CD4-positive, alpha-beta T cell treated with Interleukin-17A for 1 hour (primary cell): ENCODE results near the gene CMYA5.
A peak's percentile ranks its signal among the peaks of the same experiment; 100 is the strongest.
"Not testable (repeated sequence)": the region's sequence is repeated elsewhere in the genome, so short reads cannot be mapped to it uniquely, and the experiment has no call there.

Experiments
- DNase-seq: peaks from one replicate; pipeline ENCODE4 v3.0.0-alpha.2; 2020

CMYA5 gene

DNA sequence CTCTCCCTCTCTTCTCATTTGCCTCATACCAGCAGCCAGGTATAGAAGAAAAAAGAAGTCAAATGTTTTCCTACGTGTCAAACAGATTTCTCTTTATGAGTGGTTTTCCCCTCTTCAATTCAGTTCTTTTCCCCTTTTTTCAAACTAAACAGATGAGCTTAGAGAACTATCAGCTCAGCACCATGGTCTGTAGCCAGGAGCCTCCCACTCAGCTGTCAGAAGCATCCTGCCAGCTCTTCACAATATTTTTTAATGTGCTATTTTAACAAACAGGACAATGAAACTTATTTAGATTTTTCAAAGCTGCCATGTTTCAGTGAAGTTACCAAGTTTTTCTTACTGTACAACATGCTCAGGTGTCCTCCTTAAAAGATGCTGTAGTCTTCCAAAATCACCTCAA, 63.5 kb downstream of the CMYA5 start:
- DNase-seq, result no peak

DNA sequence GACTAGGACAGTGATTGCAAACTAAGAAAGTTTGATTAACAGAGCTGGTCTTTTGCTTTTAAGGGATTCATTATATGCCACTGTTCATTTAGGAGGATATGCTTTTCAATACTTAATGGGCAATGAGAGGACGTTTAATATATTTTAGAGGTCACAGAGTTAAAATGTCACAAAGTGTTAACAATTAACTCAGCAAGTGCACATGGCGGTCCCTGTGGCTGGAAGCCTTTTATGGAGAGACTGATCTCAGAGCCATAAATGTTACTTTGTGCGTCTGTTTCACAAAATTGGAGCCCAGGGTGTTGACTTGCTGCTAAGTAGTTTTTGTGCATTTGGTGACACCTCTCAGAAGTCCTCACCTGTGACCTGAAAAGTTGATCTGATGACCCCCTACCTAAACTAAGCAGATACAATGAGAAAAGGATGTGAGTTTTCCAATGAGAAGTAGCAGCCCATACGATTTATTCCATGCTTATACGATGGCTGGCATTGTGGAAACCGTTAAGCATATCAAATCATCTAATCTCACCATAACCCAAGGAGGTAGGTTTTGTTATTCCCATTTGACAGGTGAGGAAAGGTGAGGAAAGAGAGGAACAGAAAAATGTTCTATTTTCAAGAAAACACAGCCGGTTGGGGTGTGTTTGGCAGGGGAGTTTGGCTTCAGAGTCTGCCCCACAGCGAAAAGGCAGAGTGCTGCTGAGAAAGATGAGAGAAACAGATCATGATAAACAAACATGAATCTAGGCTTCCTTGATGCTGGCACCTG, 64.4 kb downstream of the CMYA5 start:
- no peak for DNase-seq

GRCh38 chr5:79754865-79755555, 65.4 kb downstream of the CMYA5 start:
- DNase-seq, result no peak

- DNase-seq, result no peak
These were observed 66.4 kb downstream of the CMYA5 start for GRCh38 chr5:79756076-79756475.

GRCh38 chr5:79759436-79759835, 69.8 kb downstream of the CMYA5 start:
- no peak for DNase-seq

GRCh38 chr5:79759848-79760247, 70.2 kb downstream of the CMYA5 start:
- DNase-seq, result no peak

DNA sequence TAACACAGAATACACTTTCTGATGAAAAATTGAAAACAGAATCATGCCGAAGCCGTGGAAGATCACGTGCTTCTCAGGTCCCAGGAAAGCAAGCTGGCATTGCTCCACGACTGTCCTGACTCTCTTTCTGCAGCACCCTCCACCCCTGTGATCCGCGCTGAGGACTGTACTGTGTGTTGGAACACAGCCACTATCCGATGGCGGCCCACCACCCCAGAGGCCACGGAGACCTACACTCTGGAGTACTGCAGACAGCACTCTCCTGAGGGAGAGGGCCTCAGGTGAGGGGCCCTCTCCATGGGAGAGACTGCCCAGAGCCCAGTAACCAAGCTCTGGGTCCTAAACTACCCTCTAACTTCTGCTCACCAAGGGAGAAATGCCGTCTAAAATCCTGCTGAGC, 73.3 kb downstream of the CMYA5 start:
- no peak for DNase-seq

DNA sequence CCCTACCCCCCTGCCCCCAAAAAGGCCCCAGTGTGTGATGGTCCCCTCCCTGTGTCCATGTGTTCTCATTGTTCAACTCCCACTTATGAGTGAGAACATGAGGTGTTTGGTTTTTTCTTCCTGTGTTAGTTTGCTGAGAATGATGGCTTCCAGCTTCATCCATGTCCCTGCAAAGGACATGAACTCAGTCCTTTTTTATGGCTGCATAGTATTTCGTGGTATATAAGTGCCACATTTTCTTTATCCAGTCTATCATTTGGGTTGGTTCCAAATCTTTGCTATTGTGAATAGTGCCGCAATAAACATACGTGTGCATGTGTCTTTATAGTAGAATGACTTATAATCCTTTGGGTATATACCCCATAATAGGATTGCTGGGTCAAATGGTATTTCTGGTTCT, 74.5 kb downstream of the CMYA5 start:
- DNase-seq, result not testable (repeated sequence)

DNA sequence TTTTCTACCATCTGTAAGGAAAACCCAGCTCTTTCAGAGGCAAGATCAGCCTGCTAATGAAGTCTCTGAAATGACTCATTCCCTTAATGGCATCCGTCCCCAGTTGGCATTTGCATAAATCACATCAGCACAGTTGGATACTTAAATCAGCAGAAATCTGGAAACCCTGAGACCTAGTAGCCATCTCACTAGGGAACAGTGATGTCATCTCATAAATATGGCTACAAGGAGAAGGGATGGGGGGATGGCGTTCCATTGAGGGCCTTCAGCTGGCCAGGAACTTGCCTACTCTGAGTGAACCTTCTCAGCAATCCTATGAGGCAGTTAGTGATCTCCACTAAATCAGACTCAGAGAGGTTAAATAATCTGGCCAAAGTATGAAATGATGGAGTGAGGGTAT, 81.8 kb downstream of the CMYA5 start:
- no peak for DNase-seq

GRCh38 chr5:79772651-79773050, 83.0 kb downstream of the CMYA5 start:
- no peak for DNase-seq

DNA sequence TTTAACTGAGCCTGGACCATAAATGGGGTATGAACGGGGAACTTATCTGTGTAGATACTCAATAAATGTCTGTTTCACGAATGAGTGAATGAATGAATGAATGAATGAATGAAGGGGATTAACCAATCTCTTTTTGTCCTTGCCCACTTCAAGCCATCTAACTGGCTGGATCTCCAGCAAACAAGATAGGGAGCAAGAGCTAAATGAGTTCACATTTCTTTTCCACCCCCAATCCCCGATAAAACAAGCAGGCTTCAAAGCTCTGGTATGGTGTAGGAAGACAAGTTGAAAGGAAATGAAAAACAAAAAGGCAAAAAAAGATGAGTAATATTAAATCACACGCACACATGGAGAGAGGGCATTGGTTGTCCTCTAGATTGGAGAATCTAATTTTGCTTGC, 84.0 kb downstream of the CMYA5 start:
- no peak for DNase-seq

DNA sequence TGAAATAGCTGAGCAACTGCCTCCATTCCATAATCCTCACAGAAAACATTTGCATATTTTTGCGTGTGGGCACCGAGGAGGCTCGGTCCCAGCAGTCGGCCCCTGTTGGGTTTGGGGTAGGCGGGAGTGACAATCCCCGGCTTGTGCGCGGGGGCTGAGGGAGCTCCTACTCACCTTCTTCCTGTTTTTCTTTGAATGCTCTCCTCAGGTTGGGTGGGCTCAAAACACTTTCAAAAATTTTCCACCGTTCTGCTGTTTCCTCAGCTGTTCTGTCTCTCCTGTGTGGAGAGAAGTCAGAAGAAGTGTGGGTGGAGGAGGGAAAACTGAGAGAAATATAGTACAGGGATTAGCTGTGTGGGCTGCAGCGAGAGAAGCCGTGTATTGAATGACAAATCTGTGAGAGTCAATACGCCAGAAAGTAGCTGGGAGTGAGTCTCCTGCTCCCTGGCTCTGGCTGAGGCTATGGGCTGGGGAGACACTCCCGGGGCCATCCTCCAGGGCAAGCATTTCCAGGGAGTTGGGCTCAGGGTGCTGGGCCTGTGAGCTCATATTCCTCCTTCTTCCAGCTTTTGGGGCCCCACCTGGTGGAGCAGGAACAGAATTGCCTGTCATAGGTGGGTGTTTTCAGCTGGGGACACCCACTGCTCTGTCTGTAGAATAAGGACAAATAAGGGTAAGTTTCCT, 84.7 kb downstream of the CMYA5 start:
- peak; percentile 2 for DNase-seq

GRCh38 chr5:79774855-79775237, 85.2 kb downstream of the CMYA5 start:
- DNase-seq, result no peak

DNA sequence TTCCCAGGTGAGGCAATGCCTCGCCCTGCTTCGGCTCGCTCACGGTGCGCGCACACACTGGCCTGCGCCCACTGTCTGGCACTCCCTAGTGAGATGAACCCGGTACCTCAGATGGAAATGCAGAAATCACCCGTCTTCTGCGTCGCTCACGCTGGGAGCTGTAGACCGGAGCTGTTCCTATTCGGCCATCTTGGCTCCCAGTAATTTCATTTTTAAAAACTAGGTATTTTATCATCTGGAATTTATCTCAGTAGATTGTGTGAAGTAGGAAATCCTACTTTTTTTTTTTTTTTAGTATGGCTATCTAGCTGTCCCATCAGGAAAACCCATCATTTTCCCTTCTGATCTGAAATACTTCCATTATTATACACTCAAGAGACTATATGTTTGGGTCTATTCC, 95.1 kb downstream of the CMYA5 start:
- DNase-seq, result not testable (repeated sequence)

DNA sequence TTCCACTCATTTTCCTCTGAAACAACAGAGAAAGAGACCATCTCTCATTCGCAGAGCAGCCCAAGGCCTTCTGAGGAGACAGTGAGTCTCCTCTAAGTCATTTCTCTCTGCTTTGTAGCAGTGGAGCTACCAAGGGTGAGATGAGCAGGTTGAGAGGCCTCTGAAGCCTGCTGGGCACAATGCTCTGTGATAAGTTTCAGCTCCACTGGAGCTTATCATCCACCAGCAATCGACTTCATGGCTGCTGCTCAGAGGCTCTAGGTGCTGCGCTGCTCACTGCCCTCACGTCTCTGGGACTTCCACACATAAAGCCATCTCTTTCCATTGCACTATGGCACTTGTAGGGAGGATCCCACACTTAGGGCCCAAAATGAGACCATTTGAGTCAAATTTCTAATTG, 96.3 kb downstream of the CMYA5 start:
- no peak for DNase-seq

- DNase-seq, result no peak
These were observed 97.8 kb downstream of the CMYA5 start for GRCh38 chr5:79787448-79787847.

DNA sequence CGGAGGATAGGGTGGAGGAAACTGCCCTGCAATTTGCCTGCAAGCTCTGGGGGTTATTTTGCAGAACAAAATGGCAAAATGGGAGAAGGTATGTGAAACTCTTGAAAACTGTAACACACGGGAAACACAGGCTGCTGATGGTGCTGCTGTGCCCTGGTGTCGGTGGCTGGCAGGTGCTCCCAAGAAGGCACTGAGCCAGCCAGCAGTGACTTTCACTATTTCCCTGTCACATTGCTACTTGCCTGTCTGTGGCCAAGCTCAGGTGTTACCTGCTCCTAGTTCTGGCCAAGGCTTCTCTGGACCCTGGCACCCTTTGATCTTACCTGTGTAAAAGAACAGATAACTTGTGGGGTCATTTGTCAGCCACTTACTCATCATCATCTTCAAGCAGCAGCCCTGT, 102.2 kb downstream of the CMYA5 start:
- DNase-seq, result no peak

DNA sequence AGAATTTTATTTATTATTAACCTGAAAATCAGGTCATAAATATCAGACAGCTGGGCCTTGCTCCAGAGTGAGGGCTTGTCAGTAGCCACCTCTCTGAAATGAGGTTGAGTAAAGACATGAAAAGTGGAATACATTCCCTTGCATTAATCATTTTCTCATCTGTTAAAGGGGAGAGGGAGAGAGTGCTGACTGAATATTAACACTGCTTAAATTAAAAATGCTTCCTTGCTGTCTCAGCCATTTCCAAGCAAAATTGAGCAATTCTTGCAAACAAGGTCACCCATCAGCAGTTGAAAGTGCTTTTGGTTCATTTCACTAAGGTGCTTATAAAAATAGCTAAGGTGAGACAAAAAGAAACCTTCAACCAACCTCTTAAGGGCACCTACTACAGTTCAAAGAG, 102.8 kb downstream of the CMYA5 start:
- DNase-seq, result no peak

DNA sequence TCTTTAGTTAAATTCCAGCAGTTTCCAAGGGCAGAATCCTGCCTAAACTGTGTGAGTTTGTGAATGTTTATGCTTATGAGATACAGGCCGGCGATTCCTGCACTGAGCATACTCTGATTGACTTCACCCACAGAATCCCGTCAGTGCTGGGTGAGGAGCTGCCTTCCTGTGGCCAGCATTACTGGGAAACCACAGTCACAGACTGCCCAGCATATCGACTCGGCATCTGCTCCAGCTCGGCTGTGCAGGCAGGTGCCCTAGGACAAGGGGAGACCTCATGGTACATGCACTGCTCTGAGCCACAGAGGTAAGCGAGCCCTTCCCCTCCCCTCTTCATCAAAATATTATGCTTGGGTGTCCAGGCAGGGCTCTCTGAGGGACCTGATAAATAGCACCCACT, 103.7 kb downstream of the CMYA5 start:
- DNase-seq, result no peak

GRCh38 chr5:79793722-79794121, 104.1 kb downstream of the CMYA5 start:
- no peak for DNase-seq

- no peak for DNase-seq
These were observed 104.7 kb downstream of the CMYA5 start for GRCh38 chr5:79794347-79794746.

- no peak for DNase-seq
These were observed 106.2 kb downstream of the CMYA5 start for GRCh38 chr5:79795764-79796398.

GRCh38 chr5:79798893-79799590, 109.4 kb downstream of the CMYA5 start:
- DNase-seq, result no peak
